Eye (tissue), 1 donor: ENCODE data around the gene CD79A.
A peak's percentile ranks its signal among the peaks of the same experiment; 100 is the strongest.

ENCODE experiments used
- DNase-seq: peaks from one replicate; pipeline ENCODE4 v3.0.0-alpha.2; 2015

Gene CD79A

GRCh38 chr19:41920882-41921576 lies 44.0 kb downstream of the CD79A start:
- DNase-seq: peak; percentile 10

GRCh38 chr19:41921577-41922576 lies 44.8 kb downstream of the CD79A start:
- DNase-seq: peak; percentile 5

DNA sequence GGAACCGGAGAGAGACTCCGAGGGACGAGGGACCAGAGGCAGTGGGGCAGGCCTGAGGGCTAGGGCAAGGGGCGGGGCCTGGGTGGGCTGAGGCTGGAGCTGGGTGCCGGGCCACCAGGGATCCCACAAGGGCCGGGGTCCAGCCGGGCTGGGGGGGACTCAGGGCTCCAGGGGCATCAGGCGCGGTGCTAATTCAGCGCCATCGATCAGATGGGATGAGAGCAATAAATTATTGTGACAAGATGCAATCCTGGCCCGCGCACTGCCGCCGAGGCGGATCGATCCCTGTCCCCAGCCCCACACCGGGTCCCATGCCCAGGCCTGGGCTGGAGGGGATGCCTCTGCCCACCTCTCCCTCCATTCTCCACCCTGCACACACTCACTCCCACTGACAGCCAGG lies 45.5 kb downstream of the CD79A start:
- peak; percentile 19 for DNase-seq

DNA sequence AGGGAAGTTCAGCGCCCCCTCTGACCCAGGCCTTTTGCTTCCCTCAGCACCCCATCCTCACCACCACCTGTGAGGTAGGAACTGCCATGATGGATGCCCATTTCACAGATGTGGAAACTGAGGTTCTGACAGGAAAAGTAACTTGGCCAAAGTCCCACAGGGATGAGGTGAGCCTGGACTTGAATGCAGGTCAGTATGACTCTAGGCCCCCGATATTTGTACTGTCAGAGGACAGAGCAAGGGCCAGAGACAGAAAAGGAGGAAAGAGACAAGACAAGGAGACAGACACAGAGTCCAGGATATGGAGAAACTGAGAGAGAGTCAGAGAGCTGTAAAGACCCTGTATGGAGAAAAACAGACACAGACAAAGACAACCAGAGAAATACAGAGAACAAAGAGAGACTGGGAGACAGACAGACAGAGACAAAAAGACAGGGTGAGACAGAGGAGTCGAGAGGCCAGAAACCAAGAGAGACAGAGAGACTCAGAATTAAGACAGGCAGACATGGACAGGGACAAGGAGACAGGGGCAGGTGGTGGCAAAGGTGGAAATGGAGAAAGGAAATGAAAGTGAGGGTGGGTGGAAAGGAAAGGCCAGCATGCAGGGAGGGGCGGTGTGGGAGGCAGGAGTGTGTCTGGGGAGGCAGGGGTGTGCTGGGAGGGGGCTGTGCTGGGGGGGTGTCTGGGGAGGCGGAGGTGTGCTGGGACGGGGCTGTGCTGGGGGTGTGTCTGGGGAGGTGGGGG lies 46.1 kb downstream of the CD79A start:
- DNase-seq: peak; percentile 5

- DNase-seq: no peak
Observed at GRCh38 chr19:41924151-41925145, 47.4 kb downstream of the CD79A start.

- DNase-seq: no peak
Observed at GRCh38 chr19:41925208-41926003, 48.3 kb downstream of the CD79A start.

- DNase-seq: no peak
Observed at GRCh38 chr19:41926028-41926762, 49.1 kb downstream of the CD79A start.

GRCh38 chr19:41926763-41927496 lies 49.9 kb downstream of the CD79A start:
- DNase-seq: peak; percentile 64

- no peak for DNase-seq
Observed at GRCh38 chr19:41927497-41928192, 50.6 kb downstream of the CD79A start.

GRCh38 chr19:41928221-41928683 lies 51.2 kb downstream of the CD79A start, which contains the start of gene ERFL:
ERFL (minus strand) TSS chr19:41928449; CDS start chr19:41912919, 15,530 bp downstream.
- DNase-seq: peak; percentile 62

DNA sequence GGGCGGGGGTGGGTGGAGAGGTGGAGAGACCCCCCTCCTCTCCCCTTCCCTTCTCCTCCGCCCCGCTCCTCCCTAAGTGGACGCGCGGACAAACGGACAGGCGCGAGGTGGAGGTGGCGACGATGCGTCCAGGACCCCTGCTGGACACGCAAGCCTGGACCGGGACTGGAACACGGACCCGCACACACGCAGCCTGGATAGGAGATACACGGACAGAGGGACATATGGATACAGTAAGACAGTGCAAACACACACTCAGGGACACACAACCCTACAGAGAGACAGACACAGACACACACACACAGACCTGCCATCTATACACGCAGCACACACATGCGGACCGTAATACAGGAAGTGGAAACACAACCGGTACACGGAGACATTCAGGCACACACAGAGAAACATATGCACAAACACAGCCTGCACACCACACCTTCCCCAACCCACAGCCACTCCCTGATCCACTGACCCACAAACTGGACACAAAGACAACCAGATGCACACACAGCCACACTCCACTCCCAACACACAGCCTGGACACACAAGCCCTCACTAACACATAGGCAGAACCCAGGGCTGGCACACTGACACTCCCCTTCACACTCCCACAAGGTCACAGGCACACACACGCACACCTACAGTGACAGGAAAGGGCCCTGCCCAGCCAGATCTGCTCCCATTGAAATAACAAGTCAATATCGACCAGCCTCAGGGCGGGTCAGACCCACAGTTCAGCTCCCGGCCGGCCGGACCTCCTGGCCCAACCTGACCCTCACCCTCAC lies 51.9 kb downstream of the CD79A start:
- peak; percentile 33 for DNase-seq

DNA sequence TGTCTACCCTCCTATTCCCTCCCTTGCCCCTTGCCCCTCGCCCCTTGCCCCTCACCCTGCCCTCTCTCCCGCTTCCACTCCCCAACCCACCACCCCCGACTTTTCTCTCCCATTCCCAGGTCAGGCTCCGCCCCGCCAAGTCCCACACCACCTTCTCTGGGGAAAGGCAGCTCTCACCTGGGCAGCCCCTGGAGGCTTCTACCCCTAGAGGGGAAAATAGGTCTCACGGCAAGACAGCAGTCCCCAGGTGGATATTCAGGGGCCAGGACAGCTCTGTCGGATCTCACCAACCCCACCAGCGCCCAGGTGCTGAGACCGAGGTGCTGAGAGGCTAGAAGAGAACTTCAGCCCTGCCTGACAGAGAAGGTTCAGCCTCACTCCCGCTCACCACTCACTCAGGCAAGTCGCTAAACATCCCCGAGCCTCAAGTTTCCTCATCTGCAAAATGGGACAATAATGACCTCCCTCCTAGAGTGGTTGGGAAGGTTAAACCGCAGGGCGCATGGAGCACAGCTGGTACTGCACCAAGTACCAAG lies 52.5 kb downstream of the CD79A start:
- peak; percentile 6 for DNase-seq

- DNase-seq: peak; percentile 3
Observed at GRCh38 chr19:41930322-41930722, 53.2 kb downstream of the CD79A start.
